PC-9 (cell line): ENCODE data around the gene CPXM1. TPM values are rescaled to one million over a fixed set of nuclear protein-coding genes. Genes with fewer than 3 reads are reported as not detected.
A peak's percentile ranks its signal among the peaks of the same experiment; 100 is the strongest.

Source experiments
- BruUV-seq: library from RNA; stranded (reverse); fragments of 400-500 nt; replicated peaks from 2 replicates; lab custom pipeline; 2021; lab: Mats Ljungman, UMichigan
- CTCF ChIA-PET: fragments of 300-600 bp; sonication (Branson Sonifier 250); formaldehyde crosslinking; loops from one replicate; lab custom pipeline; 2022; ENCODE audit warnings: antibody characterized with exemption; lab: Charles Lee
- POLR2A ChIA-PET: fragments of 300-600 bp; sonication (Branson Sonifier 250); formaldehyde crosslinking; loops from one replicate; lab custom pipeline; 2022; ENCODE audit warnings: antibody characterized with exemption; ENCODE audit not compliant: unreplicated experiment; lab: Charles Lee
- DNase-seq, 2 experiments: peaks; one replicate each; pipeline versions ENCODE4 v3.0.0 to v3.0.0-alpha.2; 2015 to 2022; ENCODE audit warnings: mixed read lengths in 1 of 2
- H2AFZ ChIP-seq: fragments of 200-600 bp; sonication (generic); 2 replicates; pipeline ENCODE4 v1.8.1; 2017; ENCODE audit warnings: antibody characterized with exemption
- H3F3A ChIP-seq: fragments of 200-600 bp; sonication (generic); 2 replicates; pipeline ENCODE4 v1.8.1; 2017; ENCODE audit warnings: antibody characterized with exemption, mild to moderate bottlenecking, low read depth; ENCODE audit not compliant: insufficient read depth
- H3K27ac ChIP-seq: fragments of 200-600 bp; sonication (generic); 2 replicates; pipeline ENCODE4 v1.6.1; 2016; ENCODE audit warnings: mixed run types
- H3K27me3 ChIP-seq: fragments of 200-600 bp; sonication (generic); 2 replicates; pipeline ENCODE4 v1.6.1; 2016; ENCODE audit warnings: low read depth, mixed run types; ENCODE audit not compliant: insufficient read depth
- H3K36me3 ChIP-seq: fragments of 200-600 bp; sonication (generic); 2 replicates; pipeline ENCODE4 v1.6.1; 2016; ENCODE audit warnings: low read depth, mixed run types
- H3K4me1 ChIP-seq: fragments of 200-600 bp; sonication (generic); replicated peaks from 2 replicates; pipeline ENCODE4 v1.6.1; 2016; ENCODE audit warnings: mixed run types; ENCODE audit not compliant: insufficient read depth
- H3K4me2 ChIP-seq: fragments of 200-600 bp; sonication (generic); 2 replicates; pipeline ENCODE4 v1.6.1; 2017; ENCODE audit warnings: mixed run types
- H3K4me3 ChIP-seq: fragments of 200-600 bp; sonication (generic); 2 replicates; pipeline ENCODE4 v1.6.1; 2016; ENCODE audit warnings: mixed run types
- H3K79me2 ChIP-seq: fragments of 200-600 bp; sonication (generic); 2 replicates; pipeline ENCODE4 v1.6.1; 2017; ENCODE audit warnings: low read depth, mixed run types
- H3K9me2 ChIP-seq: fragments of 200-600 bp; sonication (generic); 2 replicates; pipeline ENCODE4 v1.8.1; 2017; ENCODE audit warnings: mild to moderate bottlenecking; ENCODE audit not compliant: insufficient read depth
- H3K9me3 ChIP-seq: fragments of 200-600 bp; sonication (generic); 2 replicates; pipeline ENCODE4 v1.8.1; 2016; ENCODE audit warnings: low read depth; ENCODE audit not compliant: insufficient read depth
- H4K20me1 ChIP-seq: fragments of 200-600 bp; sonication (generic); 2 replicates; pipeline ENCODE4 v1.8.1; 2017; ENCODE audit not compliant: insufficient read depth
- EZH2 ChIP-seq: fragments of 200-600 bp; sonication (generic); IDR thresholded peaks from 2 replicates; pipeline ENCODE4 v1.8.0; 2017; ENCODE audit warnings: antibody characterized with exemption, low read depth
- intact Hi-C: fragments of 100-400 bp; cut with micrococcal nuclease; formaldehyde crosslinking; loops from one replicate; pipeline ENCODE4 v1.10.0; 2022; ENCODE audit not compliant: unreplicated experiment
- total RNA-seq: library from RNA; stranded (reverse); gene quantifications from 2 replicates; pipeline ENCODE4 v1.2.3, GENCODE V29; 2021
- TF ChIP-seq, protein P1 (sequence below): fragments of 200-600 bp; sonication (generic); conservative IDR thresholded peaks from 2 replicates; pipeline ENCODE4 v1.6.1; 2017; ENCODE audit warnings: mixed run types, antibody characterized with exemption, mild to moderate bottlenecking, moderate library complexity

The CPXM1 gene
- total RNA-seq, 1 experiment from 2014 or later, result not detected

DNA sequence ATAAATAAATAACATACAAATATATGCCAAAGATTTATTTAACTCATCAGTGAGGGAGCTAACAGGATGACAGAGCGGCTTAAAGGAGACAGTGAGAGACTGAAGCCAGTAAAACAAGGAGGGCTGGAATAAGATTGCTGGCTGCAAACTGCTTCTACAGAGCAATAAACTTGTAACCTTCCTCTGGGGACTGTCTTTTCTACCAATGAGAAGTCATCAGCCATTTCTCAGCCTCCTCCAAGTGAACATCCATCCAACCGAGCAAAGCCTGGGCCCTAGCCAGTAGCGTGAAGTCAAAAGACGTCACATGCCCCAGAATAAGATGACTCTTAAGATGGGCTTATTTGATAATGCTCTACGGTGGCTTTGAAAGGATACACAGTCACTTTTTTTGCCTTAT, 42.5 kb downstream of the CPXM1 start:
- Histone ChIP-seq H3K27me3 (peaks cover 16% of the 10 kb centered on the region), H3K4me2 (no peak overlapping the region), H2AFZ (no peak overlapping the region), H3K79me2 (no peaks in the 10 kb centered on the region), H3K27ac (no peak overlapping the region), H4K20me1 (no peaks in the 10 kb centered on the region), H3F3A (no peaks in the 10 kb centered on the region), H3K9me3 (no peaks in the 10 kb centered on the region), H3K9me2 (no peaks in the 10 kb centered on the region), H3K4me3 (no peak overlapping the region), H3K4me1 (no peaks in the 10 kb centered on the region), H3K36me3 (no peaks in the 10 kb centered on the region)
- no TSS peak for BruUV-seq
- no peak for DNase-seq
- TF ChIP-seq, protein P1, sequence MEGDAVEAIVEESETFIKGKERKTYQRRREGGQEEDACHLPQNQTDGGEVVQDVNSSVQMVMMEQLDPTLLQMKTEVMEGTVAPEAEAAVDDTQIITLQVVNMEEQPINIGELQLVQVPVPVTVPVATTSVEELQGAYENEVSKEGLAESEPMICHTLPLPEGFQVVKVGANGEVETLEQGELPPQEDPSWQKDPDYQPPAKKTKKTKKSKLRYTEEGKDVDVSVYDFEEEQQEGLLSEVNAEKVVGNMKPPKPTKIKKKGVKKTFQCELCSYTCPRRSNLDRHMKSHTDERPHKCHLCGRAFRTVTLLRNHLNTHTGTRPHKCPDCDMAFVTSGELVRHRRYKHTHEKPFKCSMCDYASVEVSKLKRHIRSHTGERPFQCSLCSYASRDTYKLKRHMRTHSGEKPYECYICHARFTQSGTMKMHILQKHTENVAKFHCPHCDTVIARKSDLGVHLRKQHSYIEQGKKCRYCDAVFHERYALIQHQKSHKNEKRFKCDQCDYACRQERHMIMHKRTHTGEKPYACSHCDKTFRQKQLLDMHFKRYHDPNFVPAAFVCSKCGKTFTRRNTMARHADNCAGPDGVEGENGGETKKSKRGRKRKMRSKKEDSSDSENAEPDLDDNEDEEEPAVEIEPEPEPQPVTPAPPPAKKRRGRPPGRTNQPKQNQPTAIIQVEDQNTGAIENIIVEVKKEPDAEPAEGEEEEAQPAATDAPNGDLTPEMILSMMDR, result no peak
- TF ChIP-seq EZH2, result no peak
- ChIA-PET CTCF (no interaction called here), POLR2A (no interaction called here)
- intact Hi-C loops, result loop anchor here (10.0 kb wide), 1 partner anchor 557 kb away; no protein-coding TSS in a partner anchor

DNA sequence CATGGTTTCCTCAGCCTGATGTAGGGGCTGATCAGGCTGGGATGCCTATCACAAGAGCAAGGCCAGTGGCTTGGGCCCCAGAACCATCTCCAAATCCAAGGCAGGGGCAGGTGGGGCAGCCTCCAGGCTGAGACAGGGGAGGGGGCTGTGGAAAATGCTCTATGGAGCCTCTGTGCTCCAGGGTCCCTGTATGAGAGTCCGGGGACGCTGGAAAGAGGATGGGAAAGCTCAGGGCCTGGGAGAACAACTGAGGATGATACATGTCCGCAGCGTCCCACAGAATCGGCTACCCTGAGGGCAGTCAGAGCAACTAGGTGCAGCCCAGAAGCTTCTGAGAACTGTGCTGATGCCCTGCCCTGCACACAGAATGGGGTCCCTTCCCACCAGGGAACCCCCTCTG, 43.4 kb downstream of the CPXM1 start:
- H3K36me3 ChIP-seq, result no peaks in the 10 kb centered on the region
- CTCF ChIA-PET, result no interaction called here
- H3K79me2 ChIP-seq, result no peaks in the 10 kb centered on the region
- no peak overlapping the region for H3K4me3 ChIP-seq
- no TSS peak for BruUV-seq
- H3K9me3 ChIP-seq, result no peaks in the 10 kb centered on the region
- H3K27me3 ChIP-seq, result peaks cover 26% of the 10 kb centered on the region
- no peaks in the 10 kb centered on the region for H4K20me1 ChIP-seq
- POLR2A ChIA-PET, result no interaction called here
- H3K9me2 ChIP-seq, result no peaks in the 10 kb centered on the region
- H3K27ac ChIP-seq, result no peak overlapping the region
- no peak overlapping the region for H2AFZ ChIP-seq
- no peaks in the 10 kb centered on the region for H3F3A ChIP-seq
- intact Hi-C loops, result loop anchor here (10.0 kb wide), 1 partner anchor 558 kb away; no protein-coding TSS in a partner anchor
- TF ChIP-seq, protein P1, result no peak
- no peak for TF ChIP-seq EZH2
- H3K4me1 ChIP-seq, result no peaks in the 10 kb centered on the region; the same call in 1 of the 2 replicates
- DNase-seq, result no peak
- no peak overlapping the region for H3K4me2 ChIP-seq

DNA sequence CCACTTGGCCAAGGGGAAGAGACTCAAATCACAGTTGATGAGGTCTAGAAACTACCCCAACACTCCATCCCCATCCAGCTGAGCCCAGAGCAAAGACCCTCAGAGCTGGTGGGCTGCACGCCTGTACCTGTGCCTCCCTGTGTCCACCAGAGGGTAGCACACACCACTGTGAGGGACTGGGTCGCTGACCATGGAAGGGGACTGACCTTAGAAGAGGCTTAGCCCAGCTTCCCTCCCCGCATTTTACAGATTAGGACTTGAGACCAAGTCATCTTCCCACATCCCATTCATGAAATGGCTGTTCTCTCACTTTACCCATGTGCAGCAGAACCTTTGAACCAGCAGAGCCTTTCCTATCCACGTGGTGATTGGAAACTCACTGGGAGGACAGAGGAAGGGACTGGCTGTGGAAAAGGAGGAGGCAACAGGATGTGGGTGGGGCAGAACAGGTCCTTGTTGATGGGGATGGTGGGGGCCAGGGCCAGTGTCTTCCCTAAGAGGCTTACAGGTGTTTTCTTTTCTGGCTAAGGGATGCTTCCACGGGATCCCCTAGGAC, 44.3 kb downstream of the CPXM1 start:
- no peak overlapping the region for H3K4me2 ChIP-seq
- DNase-seq, result peak in 1 of 2 experiments; percentile 50

More for the DNA sequence above, 44.3 kb downstream of the CPXM1 start:
- H3K9me2 ChIP-seq, result no peaks in the 10 kb centered on the region
- no peaks in the 10 kb centered on the region for H3K9me3 ChIP-seq
- no peaks in the 10 kb centered on the region for H3K36me3 ChIP-seq
- POLR2A ChIA-PET, result no interaction called here
- peaks cover 3% of the 10 kb centered on the region; the same call in 1 of the 2 replicates for H3F3A ChIP-seq
- H3K4me1 ChIP-seq, result peaks cover 4% of the 10 kb centered on the region; the same call in 1 of the 2 replicates
- H3K79me2 ChIP-seq, result no peaks in the 10 kb centered on the region
- no peak for TF ChIP-seq EZH2
- TF ChIP-seq, protein P1, result peak; percentile 79
- intact Hi-C loops, result loop anchor here (1.0 to 10.0 kb wide), 3 partner anchors 96 to 559 kb away; no protein-coding TSS in a partner anchor
- no peak overlapping the region for H2AFZ ChIP-seq
- CTCF ChIA-PET, result interaction anchor here (1.0 to 1.8 kb wide), 3 partner anchors 76 to 245 kb away, joined by 3 to 8 read pairs (median 7); no protein-coding TSS in a partner anchor
- no TSS peak for BruUV-seq
- no peaks in the 10 kb centered on the region for H4K20me1 ChIP-seq
- no peak overlapping the region for H3K27ac ChIP-seq
- H3K4me3 ChIP-seq, result no peak overlapping the region
- peaks cover 32% of the 10 kb centered on the region for H3K27me3 ChIP-seq
